Fibroblast of lung (primary cell): ENCODE measurements around the gene EMC9. TPM values are rescaled to one million over a fixed set of nuclear protein-coding genes. Genes with fewer than 3 reads are reported as not detected.

Experiments used
- DNase-seq, 2 donors: peaks; one replicate each; pipeline versions ENCODE4 v3.0.0 to v3.0.0-alpha.2; 2010; ENCODE audit warnings: low read depth in 2 of 2
- H2AFZ ChIP-seq: 2 replicates; pipeline ENCODE4 v1.5.1; 2012; ENCODE audit warnings: low read length, control low read depth, inconsistent platforms
- H3K27ac ChIP-seq: 2 replicates; pipeline ENCODE4 v1.5.1; 2011; ENCODE audit warnings: low read length, control low read depth; ENCODE audit not compliant: insufficient read depth
- H3K27me3 ChIP-seq: 2 replicates; pipeline ENCODE4 v1.5.1; 2011; ENCODE audit warnings: mild to moderate bottlenecking, low read length; ENCODE audit not compliant: control insufficient read depth, insufficient read depth
- H3K36me3 ChIP-seq: 2 replicates; pipeline ENCODE4 v1.5.1; 2011; ENCODE audit warnings: low read length; ENCODE audit not compliant: control insufficient read depth, insufficient read depth
- H3K4me1 ChIP-seq: 2 replicates; pipeline ENCODE4 v1.5.1; 2011; ENCODE audit warnings: low read length; ENCODE audit not compliant: control insufficient read depth, insufficient read depth; ENCODE audit errors: extremely low read depth
- H3K4me2 ChIP-seq: 2 replicates; pipeline ENCODE4 v1.5.1; 2011; ENCODE audit warnings: low read length, control low read depth; ENCODE audit not compliant: insufficient read depth; ENCODE audit errors: extremely low read depth
- H3K4me3 ChIP-seq, 4 experiments: fragments of 200-600 bp in 1 of 4; sonication (generic) in 1 of 4; replicated peaks in 1 of 4; 2 replicates each; pipeline ENCODE4 v1.5.1; 2011 to 2016; ENCODE audit warnings: low read length in 4 of 4, low read depth in 3 of 4, mild to moderate bottlenecking in 3 of 4, control low read depth in 2 of 4, inconsistent platforms in 1 of 4, mixed read lengths in 1 of 4; ENCODE audit not compliant: insufficient read depth in 1 of 4; ENCODE audit errors: control extremely low read depth in 1 of 4
- H3K79me2 ChIP-seq: 2 replicates; pipeline ENCODE4 v1.5.1; 2012; ENCODE audit warnings: mild to moderate bottlenecking, low read length, inconsistent platforms; ENCODE audit not compliant: control insufficient read depth, insufficient read depth
- H3K9ac ChIP-seq: 2 replicates; pipeline ENCODE4 v1.5.1; 2011; ENCODE audit warnings: mild to moderate bottlenecking, low read length, control low read depth; ENCODE audit not compliant: insufficient read depth
- H3K9me3 ChIP-seq: 2 replicates; pipeline ENCODE4 v1.5.1; 2012; ENCODE audit warnings: low read depth, low read length; ENCODE audit not compliant: control insufficient read depth, insufficient read depth
- H4K20me1 ChIP-seq: 2 replicates; pipeline ENCODE4 v1.5.1; 2011; ENCODE audit warnings: low read length; ENCODE audit not compliant: control insufficient read depth, insufficient read depth; ENCODE audit errors: extremely low read depth
- CTCF ChIP-seq, 2 donors: IDR thresholded peaks in 1 of 2; conservative IDR thresholded peaks in 1 of 2; 1 replicate in 1 of 2; 2 replicates in 1 of 2; pipeline ENCODE4 v1.5.1; 2011 to 2012; ENCODE audit warnings: low read length in 2 of 2, control low read depth in 1 of 2, inconsistent platforms in 1 of 2, low read depth in 1 of 2, mild to moderate bottlenecking in 1 of 2
- EZH2 ChIP-seq: IDR thresholded peaks from 2 replicates; pipeline ENCODE4 v1.5.1; 2012; ENCODE audit warnings: low read length, control low read depth, mild to moderate bottlenecking; ENCODE audit errors: missing control alignments
- polyA plus RNA-seq, 2 donors: library from polyadenylated mRNA; depleted of rRNA in 1 of 2; stranded (reverse) in 1 of 2; unstranded in 1 of 2; fragments of >200 nt; gene quantifications; 2 replicates each; pipeline ENCODE4 v1.2.1, GENCODE V29; 2011 to 2012; ENCODE audit warnings: missing spikeins in 1 of 2
- total RNA-seq: library from RNA; depleted of rRNA; stranded (reverse); fragments of >200 nt; gene quantifications from 2 replicates; pipeline ENCODE4 v1.2.1, GENCODE V29; 2014

EMC9 gene
- total and polyA plus RNA-seq, 2 donors (not counting 1 experiment from before 2014, with no cell fraction given), result 6.6 to 18.0 TPM

GRCh38 chr14:24100197-24100981, 41.0 kb downstream of the EMC9 start:
- no peaks in the 10 kb centered on the region for H3K9me3 ChIP-seq
- H3K36me3 ChIP-seq, result peaks cover 2% of the 10 kb centered on the region
- H3K4me2 ChIP-seq, result no peak overlapping the region
- H2AFZ ChIP-seq, result no peak overlapping the region
- no peaks in the 10 kb centered on the region for H3K79me2 ChIP-seq
- no peak for TF ChIP-seq EZH2
- TF ChIP-seq CTCF (conservative IDR thresholded peaks at IDR 0.05 in 1 of 2, IDR thresholded peaks at IDR 0.05 in 1 of 2; ENCODE audit: low read depth in 1 of 2, low read length in 2 of 2), result no peak
- H4K20me1 ChIP-seq, result no peaks in the 10 kb centered on the region
- peaks cover 1% of the 10 kb centered on the region for H3K4me1 ChIP-seq
- no peak for DNase-seq
- no peaks in the 10 kb centered on the region for H3K27me3 ChIP-seq
- H3K27ac ChIP-seq, result no peak overlapping the region
- H3K4me3 ChIP-seq, result no peak overlapping the region
- no peak overlapping the region for H3K9ac ChIP-seq

- H3K9me3 ChIP-seq, result no peaks in the 10 kb centered on the region
Observed at GRCh38 chr14:24098927-24099813, 42.2 kb downstream of the EMC9 start.

More at GRCh38 chr14:24098927-24099813, 42.2 kb downstream of the EMC9 start:
- Histone ChIP-seq H3K36me3 (peaks cover 2% of the 10 kb centered on the region), H3K4me1 (peaks cover 2% of the 10 kb centered on the region), H3K9ac (no peak overlapping the region), H3K4me3 (no peak overlapping the region), H3K79me2 (no peaks in the 10 kb centered on the region), H4K20me1 (no peaks in the 10 kb centered on the region), H2AFZ (no peak overlapping the region), H3K27ac (no peak overlapping the region), H3K4me2 (no peak overlapping the region), H3K27me3 (no peaks in the 10 kb centered on the region)
- no peak for DNase-seq
- TF ChIP-seq CTCF (conservative IDR thresholded peaks at IDR 0.05 in 1 of 2, IDR thresholded peaks at IDR 0.05 in 1 of 2; ENCODE audit: low read depth in 1 of 2, low read length in 2 of 2), result no peak
- no peak for TF ChIP-seq EZH2
